GM19099 (cell line): ENCODE measurements around the gene ZNG1A.
A peak's percentile ranks its signal among the peaks of the same experiment; 100 is the strongest.
"Not testable (repeated sequence)": the region's sequence is repeated elsewhere in the genome, so short reads cannot be mapped to it uniquely, and the experiment has no call there.

ENCODE experiments used
- POLR2A ChIP-seq: IDR thresholded peaks from 3 replicates; pipeline ENCODE4 v1.6.1; 2011; ENCODE audit warnings: low read depth; ENCODE audit not compliant: insufficient read length; ENCODE audit errors: extremely low read depth

The ZNG1A gene

GRCh38 chr9:178970-179383 lies at the start of gene ZNG1A:
Gene ZNG1A (minus strand): TSS chr9:179056. CDS start chr9:178969, 87 bp downstream.
- TF ChIP-seq POLR2A: not testable (repeated sequence)

- no peak for TF ChIP-seq POLR2A
These were observed 49.0 kb upstream of the ZNG1A start for GRCh38 chr9:227860-228259.

GRCh38 chr9:224582-225520 lies 46.0 kb upstream of the ZNG1A start:
- no peak for TF ChIP-seq POLR2A

- TF ChIP-seq POLR2A: no peak
These were observed 45.2 kb upstream of the ZNG1A start for GRCh38 chr9:224026-224425.

- TF ChIP-seq POLR2A: no peak
These were observed 44.3 kb upstream of the ZNG1A start for GRCh38 chr9:223152-223551.

- TF ChIP-seq POLR2A: no peak
These were observed 43.3 kb upstream of the ZNG1A start for GRCh38 chr9:221989-222776.

GRCh38 chr9:219670-220365 lies 41.0 kb upstream of the ZNG1A start:
- TF ChIP-seq POLR2A: no peak

GRCh38 chr9:217950-218349 lies 39.1 kb upstream of the ZNG1A start:
- TF ChIP-seq POLR2A: no peak

GRCh38 chr9:216866-217265 lies 38.0 kb upstream of the ZNG1A start:
- TF ChIP-seq POLR2A: no peak

- no peak for TF ChIP-seq POLR2A
These were observed 36.8 kb upstream of the ZNG1A start for GRCh38 chr9:215631-216155.

GRCh38 chr9:214648-215493 lies 36.0 kb upstream of the ZNG1A start, which contains the start of gene DOCK8:
Gene DOCK8 (plus strand): TSS chr9:214865. CDS start chr9:214977, 112 bp downstream.
- TF ChIP-seq POLR2A: peak; percentile 45

- TF ChIP-seq POLR2A: no peak
These were observed 35.4 kb upstream of the ZNG1A start for GRCh38 chr9:214351-214647.

- TF ChIP-seq POLR2A: no peak
These were observed 33.4 kb upstream of the ZNG1A start for GRCh38 chr9:212297-212696.

- TF ChIP-seq POLR2A: no peak
These were observed 32.7 kb upstream of the ZNG1A start for GRCh38 chr9:211557-211956.
